IPS-18a (cell line): Measurements from ENCODE around the gene LPCAT4.
"Not testable (repeated sequence)": the region's sequence is repeated elsewhere in the genome, so short reads cannot be mapped to it uniquely, and the experiment has no call there.

ENCODE experiments used
- H3K27ac ChIP-seq: one replicate; pipeline ENCODE4 v1.5.1; 2013; ENCODE audit warnings: low read length
- H3K27me3 ChIP-seq: one replicate; pipeline ENCODE4 v1.6.1; 2013; ENCODE audit warnings: mild to moderate bottlenecking, low read length; ENCODE audit not compliant: control insufficient read depth, insufficient read depth
- H3K36me3 ChIP-seq: one replicate; pipeline ENCODE4 v1.6.1; 2013; ENCODE audit warnings: low read depth, low read length; ENCODE audit not compliant: control insufficient read depth
- H3K4me1 ChIP-seq: one replicate; pipeline ENCODE4 v1.6.1; 2013; ENCODE audit warnings: low read depth, low read length; ENCODE audit not compliant: control insufficient read depth
- H3K4me3 ChIP-seq: one replicate; pipeline ENCODE4 v1.5.1; 2013; ENCODE audit warnings: low read length
- H3K9ac ChIP-seq: one replicate; pipeline ENCODE4 v1.6.1; 2013; ENCODE audit warnings: mild to moderate bottlenecking, low read length, moderate library complexity
- H3K9me3 ChIP-seq: one replicate; pipeline ENCODE4 v1.6.1; 2013; ENCODE audit warnings: low read depth, low read length; ENCODE audit not compliant: control insufficient read depth

LPCAT4 gene

GRCh38 chr15:34342737-34343575 lies 24.0 kb downstream of the LPCAT4 start, which contains the start of the genes NOP10 and NUTM1:
TSS of gene NOP10 (minus strand) at chr15:34343136. CDS start at chr15:34343073, 63 bp downstream.
TSS of gene NUTM1 (plus strand) at chr15:34343315. CDS start at chr15:34343697, 382 bp downstream.
- peak within 1 kb of the TSS; percentile 62 for H3K27ac ChIP-seq
- peaks cover 18% of the 10 kb centered on the region for H3K36me3 ChIP-seq
- H3K27me3 ChIP-seq = no peaks in the 10 kb centered on the region
- peak within 1 kb of the TSS; percentile 82 for H3K4me3 ChIP-seq
- peaks cover 5% of the 10 kb centered on the region for H3K4me1 ChIP-seq
- H3K9me3 ChIP-seq = no peaks in the 10 kb centered on the region
- H3K9ac ChIP-seq = peak within 1 kb of the TSS; percentile 92

- H3K27ac ChIP-seq = peak overlapping the region; percentile 36
- H3K4me1 ChIP-seq, H3K9me3 ChIP-seq, H3K27me3 ChIP-seq: not testable (repeated sequence)
- peak overlapping the region; percentile 92 for H3K9ac ChIP-seq
- peaks cover 18% of the 10 kb centered on the region for H3K36me3 ChIP-seq
- peak overlapping the region; percentile 82 for H3K4me3 ChIP-seq
Measured at GRCh38 chr15:34342213-34342736, 24.7 kb downstream of the LPCAT4 start.

- peaks cover 18% of the 10 kb centered on the region for H3K36me3 ChIP-seq
- H3K27ac ChIP-seq = no peak overlapping the region
- peaks cover 5% of the 10 kb centered on the region for H3K27me3 ChIP-seq
- H3K9me3 ChIP-seq = no peaks in the 10 kb centered on the region
- H3K4me1 ChIP-seq = peaks cover 5% of the 10 kb centered on the region
- H3K4me3 ChIP-seq = peak overlapping the region; percentile 82
- H3K9ac ChIP-seq = peak overlapping the region; percentile 92
Measured at GRCh38 chr15:34341381-34342212, 25.4 kb downstream of the LPCAT4 start.

- no peak overlapping the region for H3K9ac ChIP-seq
- peaks cover 9% of the 10 kb centered on the region for H3K27me3 ChIP-seq
- H3K4me1 ChIP-seq = peaks cover 2% of the 10 kb centered on the region
- no peak overlapping the region for H3K4me3 ChIP-seq
- H3K36me3 ChIP-seq = peaks cover 18% of the 10 kb centered on the region
- no peaks in the 10 kb centered on the region for H3K9me3 ChIP-seq
- no peak overlapping the region for H3K27ac ChIP-seq
Measured at GRCh38 chr15:34339946-34340345, 27.1 kb downstream of the LPCAT4 start.

GRCh38 chr15:34338347-34338746 lies 28.6 kb downstream of the LPCAT4 start:
- H3K36me3 ChIP-seq = peaks cover 18% of the 10 kb centered on the region
- H3K9me3 ChIP-seq = no peaks in the 10 kb centered on the region
- peak overlapping the region; percentile 91 for H3K4me3 ChIP-seq
- peak overlapping the region; percentile 61 for H3K9ac ChIP-seq
- peaks cover 9% of the 10 kb centered on the region for H3K27me3 ChIP-seq
- no peak overlapping the region for H3K27ac ChIP-seq
- peaks cover 2% of the 10 kb centered on the region for H3K4me1 ChIP-seq

GRCh38 chr15:34337557-34338306 lies 29.3 kb downstream of the LPCAT4 start, which contains the start of gene SLC12A6:
TSS of gene SLC12A6 (minus strand) at chr15:34337781. CDS start at chr15:34336680, 1,101 bp downstream.
- Histone ChIP-seq H3K36me3 (peaks cover 18% of the 10 kb centered on the region), H3K4me1 (peaks cover 2% of the 10 kb centered on the region), H3K4me3 (peak within 1 kb of the TSS; percentile 91), H3K27me3 (peaks cover 9% of the 10 kb centered on the region), H3K9ac (peak within 1 kb of the TSS; percentile 61), H3K27ac (no peak within 1 kb of the TSS), H3K9me3 (no peaks in the 10 kb centered on the region)

GRCh38 chr15:34336991-34337556 lies 29.9 kb downstream of the LPCAT4 start:
- Histone ChIP-seq H3K27me3 (peaks cover 9% of the 10 kb centered on the region), H3K9me3 (no peaks in the 10 kb centered on the region), H3K4me3 (peak overlapping the region; percentile 91), H3K36me3 (peaks cover 18% of the 10 kb centered on the region), H3K9ac (peak overlapping the region; percentile 61), H3K27ac (no peak overlapping the region), H3K4me1 (peaks cover 2% of the 10 kb centered on the region)

GRCh38 chr15:34336231-34336990 lies 30.6 kb downstream of the LPCAT4 start:
- Histone ChIP-seq H3K9ac (no peak overlapping the region), H3K36me3 (peaks cover 17% of the 10 kb centered on the region), H3K27ac (no peak overlapping the region), H3K9me3 (no peaks in the 10 kb centered on the region), H3K4me3 (peak overlapping the region; percentile 91), H3K27me3 (peaks cover 9% of the 10 kb centered on the region), H3K4me1 (peaks cover 2% of the 10 kb centered on the region)

- peaks cover 9% of the 10 kb centered on the region for H3K27me3 ChIP-seq
- H3K4me3 ChIP-seq = no peak overlapping the region
- H3K9me3 ChIP-seq = no peaks in the 10 kb centered on the region
- H3K9ac ChIP-seq = no peak overlapping the region
- peaks cover 2% of the 10 kb centered on the region for H3K4me1 ChIP-seq
- H3K27ac ChIP-seq = no peak overlapping the region
- H3K36me3 ChIP-seq = peaks cover 12% of the 10 kb centered on the region
Measured at GRCh38 chr15:34335176-34336032, 31.6 kb downstream of the LPCAT4 start.
